ENCODE results near the gene MAP3K14. TPM values are rescaled to one million over a fixed set of nuclear protein-coding genes. Genes with fewer than 3 reads are reported as not detected.

MAP3K14 gene
- total RNA-seq, 1 experiment from 2014 or later: 16.8 TPM

- Histone ChIP-seq H4K20me1 (ENCODE audit: low read length) (no peaks in the 10 kb centered on the region), H3K79me2 (ENCODE audit: low read length) (no peaks in the 10 kb centered on the region), H3K4me3 (ENCODE audit: low read length) (no peak overlapping the region), H3K36me3 (ENCODE audit: low read depth, low read length) (no peaks in the 10 kb centered on the region), H3K4me2 (ENCODE audit: low read length) (peak overlapping the region; percentile 54), H3K27me3 (ENCODE audit: low read length) (no peaks in the 10 kb centered on the region), H2AFZ (ENCODE audit: low read length) (no peak overlapping the region), H3K9me2 (replicated peaks; ENCODE audit: low read length) (no peaks in the 10 kb centered on the region), H3K9ac (ENCODE audit: low read length) (peak overlapping the region; percentile 47), H3K9me3 (ENCODE audit: low read length) (no peaks in the 10 kb centered on the region), H3F3A (ENCODE audit: low read length, unreplicated experiment) (no peaks in the 10 kb centered on the region), H3K27ac (ENCODE audit: low read length) (peak overlapping the region; percentile 69), H3K4me1 (ENCODE audit: insufficient read depth, low read length) (peaks cover 66% of the 10 kb centered on the region)
- intact Hi-C loops (cut with micrococcal nuclease): no loop called here
- peak; percentile 3; the same call in 1 of the 2 replicates for ATAC-seq
- CTCF ChIA-PET: interaction anchor here (0.6 to 0.9 kb wide), 3 partner anchors 9 to 158 kb away, joined by 3 to 5 read pairs (median 4); no protein-coding TSS in a partner anchor
- no TSS peak for BruUV-seq (replicated peaks)
- POLR2A ChIA-PET (ENCODE audit: unreplicated experiment): interaction anchor here (0.7 kb wide), 1 partner anchor 25 kb away, joined by 3 read pairs; no protein-coding TSS in a partner anchor
- TF ChIP-seq EZH2phosphoT487 (IDR thresholded peaks at IDR 0.05; ENCODE audit: borderline replicate concordance, low read length) (no peak), EZH2 (IDR thresholded peaks at IDR 0.05; ENCODE audit: low read length, unreplicated experiment) (no peak)
- TF ChIP-seq, protein P1, sequence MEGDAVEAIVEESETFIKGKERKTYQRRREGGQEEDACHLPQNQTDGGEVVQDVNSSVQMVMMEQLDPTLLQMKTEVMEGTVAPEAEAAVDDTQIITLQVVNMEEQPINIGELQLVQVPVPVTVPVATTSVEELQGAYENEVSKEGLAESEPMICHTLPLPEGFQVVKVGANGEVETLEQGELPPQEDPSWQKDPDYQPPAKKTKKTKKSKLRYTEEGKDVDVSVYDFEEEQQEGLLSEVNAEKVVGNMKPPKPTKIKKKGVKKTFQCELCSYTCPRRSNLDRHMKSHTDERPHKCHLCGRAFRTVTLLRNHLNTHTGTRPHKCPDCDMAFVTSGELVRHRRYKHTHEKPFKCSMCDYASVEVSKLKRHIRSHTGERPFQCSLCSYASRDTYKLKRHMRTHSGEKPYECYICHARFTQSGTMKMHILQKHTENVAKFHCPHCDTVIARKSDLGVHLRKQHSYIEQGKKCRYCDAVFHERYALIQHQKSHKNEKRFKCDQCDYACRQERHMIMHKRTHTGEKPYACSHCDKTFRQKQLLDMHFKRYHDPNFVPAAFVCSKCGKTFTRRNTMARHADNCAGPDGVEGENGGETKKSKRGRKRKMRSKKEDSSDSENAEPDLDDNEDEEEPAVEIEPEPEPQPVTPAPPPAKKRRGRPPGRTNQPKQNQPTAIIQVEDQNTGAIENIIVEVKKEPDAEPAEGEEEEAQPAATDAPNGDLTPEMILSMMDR (conservative IDR thresholded peaks at IDR 0.05; ENCODE audit: low read depth, low read length): no peak
- DNase-seq: peak; percentile 77
Observed at GRCh38 chr17:45228763-45229539, 87.9 kb downstream of the MAP3K14 start.

- peaks cover 66% of the 10 kb centered on the region for H3K4me1 ChIP-seq (ENCODE audit: insufficient read depth, low read length)
- no peaks in the 10 kb centered on the region for H4K20me1 ChIP-seq (ENCODE audit: low read length)
- no peak for DNase-seq
- no peak for ATAC-seq
- H2AFZ ChIP-seq (ENCODE audit: low read length): no peak overlapping the region
- peak overlapping the region; percentile 35; the same call in 1 of the 2 replicates for H3K9ac ChIP-seq (ENCODE audit: low read length)
- no peaks in the 10 kb centered on the region for H3F3A ChIP-seq (ENCODE audit: low read length, unreplicated experiment)
- ChIA-PET POLR2A (ENCODE audit: unreplicated experiment) (interaction anchor here (0.5 to 0.7 kb wide), 2 partner anchors 26 to 218 kb away, joined by 3 to 4 read pairs; no protein-coding TSS in a partner anchor), CTCF (interaction anchor here (0.6 to 0.7 kb wide), 2 partner anchors 8 to 93 kb away, joined by 3 to 5 read pairs; partner anchors contain the start of gene ACBD4)
- H3K4me3 ChIP-seq (ENCODE audit: low read length): no peak overlapping the region
- TF ChIP-seq, protein P1 (conservative IDR thresholded peaks at IDR 0.05; ENCODE audit: low read depth, low read length): no peak
- no peak for TF ChIP-seq EZH2phosphoT487 (IDR thresholded peaks at IDR 0.05; ENCODE audit: borderline replicate concordance, low read length)
- H3K27me3 ChIP-seq (ENCODE audit: low read length): no peaks in the 10 kb centered on the region
- H3K79me2 ChIP-seq (ENCODE audit: low read length): no peaks in the 10 kb centered on the region
- no TSS peak for BruUV-seq (replicated peaks)
- peak overlapping the region; percentile 54 for H3K4me2 ChIP-seq (ENCODE audit: low read length)
- no peaks in the 10 kb centered on the region for H3K9me2 ChIP-seq (replicated peaks; ENCODE audit: low read length)
- intact Hi-C loops (cut with micrococcal nuclease): no loop called here
- peak overlapping the region; percentile 69 for H3K27ac ChIP-seq (ENCODE audit: low read length)
- no peaks in the 10 kb centered on the region for H3K36me3 ChIP-seq (ENCODE audit: low read depth, low read length)
- no peaks in the 10 kb centered on the region for H3K9me3 ChIP-seq (ENCODE audit: low read length)
Observed at GRCh38 chr17:45227926-45228762, 88.7 kb downstream of the MAP3K14 start.
